LoVo (cell line): Measurements from ENCODE around the gene CBY1.

Experiments used
- DNase-seq: peaks from one replicate; pipeline ENCODE4 v3.0.0-alpha.2; 2016; ENCODE audit warnings: low spot score

CBY1 gene

GRCh38 chr22:38649841-38650522 lies 6.5 kb upstream of the CBY1 start:
- DNase-seq, result no peak

- DNase-seq, result no peak
Measured at GRCh38 chr22:38652859-38653258, 3.6 kb upstream of the CBY1 start.

GRCh38 chr22:38653741-38654140 lies 2.7 kb upstream of the CBY1 start:
- DNase-seq, result no peak

- DNase-seq, result peak; percentile 2
Measured at GRCh38 chr22:38655519-38656255, 751 bp upstream of the CBY1 start.

- peak; percentile 24 for DNase-seq
Measured at GRCh38 chr22:38657045-38657909, 839 bp downstream of the CBY1 start.

GRCh38 chr22:38674888-38675287 lies 18.4 kb downstream of the CBY1 start:
- DNase-seq, result no peak

GRCh38 chr22:38675833-38676232 lies 19.4 kb downstream of the CBY1 start:
- DNase-seq, result no peak

- peak; percentile 91 for DNase-seq
Measured at GRCh38 chr22:38681582-38682335, 25.3 kb downstream of the CBY1 start, which contains the start of gene TOMM22. Gene TOMM22 (plus strand): TSS chr22:38681957. CDS start chr22:38681979, 22 bp downstream.

- no peak for DNase-seq
Measured at GRCh38 chr22:38684895-38685294, 28.5 kb downstream of the CBY1 start.

- no peak for DNase-seq
Measured at GRCh38 chr22:38685761-38686160, 29.3 kb downstream of the CBY1 start.

GRCh38 chr22:38689651-38690050 lies 33.2 kb downstream of the CBY1 start:
- no peak for DNase-seq

GRCh38 chr22:38694049-38694448 lies 37.6 kb downstream of the CBY1 start:
- DNase-seq, result peak; percentile 75

GRCh38 chr22:38694940-38695339 lies 38.5 kb downstream of the CBY1 start:
- DNase-seq, result peak; percentile 72

- peak; percentile 58 for DNase-seq
Measured at GRCh38 chr22:38696606-38697424, 40.4 kb downstream of the CBY1 start.

- DNase-seq, result no peak
Measured at GRCh38 chr22:38697425-38698089, 41.1 kb downstream of the CBY1 start.

- no peak for DNase-seq
Measured at GRCh38 chr22:38698407-38699094, 42.1 kb downstream of the CBY1 start.

- DNase-seq, result no peak
Measured at GRCh38 chr22:38699143-38699542, 42.7 kb downstream of the CBY1 start.

GRCh38 chr22:38699784-38700183 lies 43.3 kb downstream of the CBY1 start:
- no peak for DNase-seq

- peak; percentile 73 for DNase-seq
Measured at GRCh38 chr22:38700270-38700788, 43.9 kb downstream of the CBY1 start.
